Measurements from ENCODE around the gene SYT12.

DNA sequence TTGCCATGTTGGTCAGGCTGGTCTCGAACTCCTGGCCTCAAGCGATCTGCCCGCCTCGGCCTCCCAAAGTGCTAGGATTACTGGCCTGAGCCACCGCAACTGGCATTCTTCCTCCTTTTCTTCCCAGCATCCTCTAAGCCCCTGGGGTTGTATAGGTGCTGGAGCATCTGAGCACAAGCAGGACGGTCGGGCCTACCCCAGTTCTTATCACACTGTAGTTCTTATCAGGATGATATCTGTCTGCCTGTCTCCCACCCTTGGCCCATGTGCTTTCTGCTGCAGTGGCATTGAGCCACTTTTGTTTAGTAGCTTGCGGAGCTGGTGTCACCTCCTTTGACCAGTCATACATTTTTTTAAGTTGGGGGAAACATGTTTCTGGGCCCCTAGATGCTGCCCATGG, 35.6 kb downstream of the SYT12 start:
- TF ChIP-seq CTCF (IDR thresholded peaks at IDR 0.05) (no peak), POLR2A (IDR thresholded peaks at IDR 0.05) (no peak)

Measured in body of pancreas (tissue), 4 donors.